Hepatic stellate cell (primary cell): ENCODE measurements around the gene ENGASE.
"Not testable (repeated sequence)": the region's sequence is repeated elsewhere in the genome, so short reads cannot be mapped to it uniquely, and the experiment has no call there.

Experiments used
- DNase-seq: peaks from one replicate; pipeline ENCODE4 v3.0.0; 2011; ENCODE audit warnings: low spot score

ENGASE gene, protein sequence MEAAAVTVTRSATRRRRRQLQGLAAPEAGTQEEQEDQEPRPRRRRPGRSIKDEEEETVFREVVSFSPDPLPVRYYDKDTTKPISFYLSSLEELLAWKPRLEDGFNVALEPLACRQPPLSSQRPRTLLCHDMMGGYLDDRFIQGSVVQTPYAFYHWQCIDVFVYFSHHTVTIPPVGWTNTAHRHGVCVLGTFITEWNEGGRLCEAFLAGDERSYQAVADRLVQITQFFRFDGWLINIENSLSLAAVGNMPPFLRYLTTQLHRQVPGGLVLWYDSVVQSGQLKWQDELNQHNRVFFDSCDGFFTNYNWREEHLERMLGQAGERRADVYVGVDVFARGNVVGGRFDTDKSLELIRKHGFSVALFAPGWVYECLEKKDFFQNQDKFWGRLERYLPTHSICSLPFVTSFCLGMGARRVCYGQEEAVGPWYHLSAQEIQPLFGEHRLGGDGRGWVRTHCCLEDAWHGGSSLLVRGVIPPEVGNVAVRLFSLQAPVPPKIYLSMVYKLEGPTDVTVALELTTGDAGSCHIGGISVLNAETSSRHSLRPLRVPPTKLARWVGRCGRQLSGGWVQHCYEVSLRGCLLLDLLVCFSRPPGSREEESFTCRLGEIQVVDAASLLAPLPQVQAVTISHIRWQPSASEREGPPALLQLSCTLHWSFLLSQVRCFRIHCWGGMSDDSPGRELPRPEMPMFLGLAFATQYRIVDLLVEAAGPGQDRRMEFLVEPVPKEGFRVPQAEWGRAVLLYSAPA

DNA sequence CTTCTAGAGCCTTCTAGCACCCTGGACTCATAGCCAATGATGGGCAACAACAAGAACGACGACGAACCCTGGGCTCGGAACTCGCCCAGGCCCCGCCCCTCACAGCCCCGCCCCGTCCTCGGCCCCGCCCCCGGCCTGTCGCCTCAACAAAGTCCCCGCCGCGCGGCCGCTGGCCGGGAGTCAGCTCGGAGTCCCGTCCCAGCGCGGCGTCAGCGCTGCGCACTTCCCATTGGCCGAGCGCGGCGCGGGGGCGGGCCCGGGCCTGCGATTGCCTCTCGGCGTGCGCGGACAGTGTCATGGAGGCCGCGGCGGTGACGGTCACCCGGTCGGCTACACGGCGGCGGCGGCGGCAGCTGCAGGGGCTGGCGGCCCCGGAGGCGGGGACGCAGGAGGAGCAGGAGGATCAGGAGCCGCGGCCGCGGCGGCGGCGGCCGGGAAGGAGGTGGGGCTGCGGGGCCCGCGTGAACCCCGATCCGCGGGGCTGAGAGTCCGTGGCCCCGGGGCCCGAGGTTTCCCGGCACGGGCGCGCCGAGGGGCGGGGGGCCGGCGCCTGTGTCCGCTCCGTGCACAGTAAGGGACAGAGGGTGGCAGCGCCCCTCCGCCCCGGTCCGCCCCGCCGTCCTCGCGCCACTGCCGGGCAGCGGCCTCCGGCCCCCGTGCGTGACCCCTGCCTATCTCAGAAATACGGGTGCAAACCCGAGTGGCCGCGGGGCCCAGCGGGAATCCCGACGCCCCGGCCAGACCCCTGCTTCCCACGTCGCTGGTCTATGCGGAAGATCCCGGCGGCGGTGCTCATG, at the start of gene ENGASE:
Gene ENGASE, plus strand, starts transcription at position 176 of the 797 bp plus-strand sequence. Its CDS starts 121 bp downstream, at position 297.
- DNase-seq: peak; percentile 98

- DNase-seq: peak; percentile 50
Observed at GRCh38 chr17:79024901-79025737, 49.5 kb upstream of the ENGASE start.

GRCh38 chr17:79026376-79027273, 48.0 kb upstream of the ENGASE start:
- DNase-seq: peak; percentile 86

GRCh38 chr17:79027274-79027924, 47.2 kb upstream of the ENGASE start:
- no peak for DNase-seq

GRCh38 chr17:79027925-79028491, 46.6 kb upstream of the ENGASE start:
- DNase-seq: peak; percentile 45

DNA sequence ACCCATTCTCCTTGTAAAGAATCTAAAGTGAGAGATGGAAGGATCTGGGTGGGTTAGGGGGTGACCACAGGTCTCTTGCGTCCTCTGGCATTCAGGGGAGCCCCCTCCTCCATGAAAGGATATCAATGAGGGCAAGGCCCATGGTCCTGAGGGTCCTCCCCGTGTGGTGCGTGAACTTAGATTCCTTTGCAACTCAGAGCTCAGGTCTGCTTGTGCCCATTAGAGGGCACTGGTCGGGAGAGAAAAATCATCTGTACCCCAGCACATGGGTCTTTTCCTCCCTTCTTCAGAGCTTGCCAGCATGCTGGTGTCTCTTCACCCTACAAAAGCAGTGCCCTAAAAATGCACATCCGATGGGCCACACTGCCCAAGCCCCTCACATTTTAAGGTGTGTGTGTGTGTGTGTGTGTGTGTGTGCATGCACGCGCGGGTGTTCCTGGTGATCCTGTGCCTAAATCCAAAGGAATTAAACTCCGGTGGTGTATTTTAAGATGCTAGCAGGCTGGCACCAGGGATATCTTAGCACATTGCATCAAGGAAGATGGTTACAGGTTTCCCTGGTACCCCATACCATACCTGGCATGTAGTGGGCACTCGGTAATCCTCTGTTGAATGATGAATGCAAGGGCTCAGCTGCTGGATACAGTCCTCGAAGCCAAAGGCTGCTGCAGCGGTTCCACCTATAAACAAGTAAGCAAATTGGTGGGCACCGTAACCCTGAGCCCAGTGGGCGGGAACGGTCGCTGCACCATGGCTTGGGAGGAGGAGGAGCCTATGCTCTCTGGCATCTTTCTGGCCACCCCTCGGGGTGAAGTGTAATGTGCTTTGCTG, 45.9 kb upstream of the ENGASE start:
- no peak for DNase-seq

DNA sequence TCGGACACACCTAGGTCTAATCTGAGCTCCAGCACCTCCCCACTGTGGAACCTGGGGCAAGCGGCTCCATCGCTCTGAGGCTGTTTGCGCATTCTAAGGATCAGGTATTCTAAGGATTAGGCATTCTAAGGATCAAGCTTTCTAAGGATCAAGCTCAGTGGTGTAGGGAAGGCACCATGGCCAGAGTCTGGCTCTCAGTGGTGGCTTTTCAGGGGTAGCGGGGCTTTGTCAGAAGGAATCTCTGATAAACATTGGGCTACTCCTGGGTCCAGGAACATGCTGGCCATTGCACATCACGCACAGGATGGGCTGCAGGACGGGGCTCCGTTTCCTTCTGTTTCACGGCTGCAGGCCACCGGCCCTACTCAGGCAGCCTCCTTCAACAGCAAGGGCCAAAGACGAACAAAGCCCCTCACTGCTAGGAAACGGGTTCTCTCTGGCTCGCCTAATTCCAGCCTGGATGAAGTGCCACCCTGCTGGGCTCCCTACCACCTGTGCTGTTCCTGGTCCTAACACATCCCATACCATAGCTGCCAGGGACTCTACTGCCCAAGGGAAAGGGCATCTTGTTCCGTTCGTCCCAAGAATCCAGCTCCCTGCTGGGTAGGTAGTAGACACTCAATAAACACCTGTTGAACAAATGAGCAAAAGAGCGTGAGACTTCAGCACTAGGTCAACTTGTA, 45.2 kb upstream of the ENGASE start:
- no peak for DNase-seq

GRCh38 chr17:79030636-79031035, 44.0 kb upstream of the ENGASE start:
- not testable (repeated sequence) for DNase-seq

GRCh38 chr17:79031996-79032875, 42.4 kb upstream of the ENGASE start:
- no peak for DNase-seq

- DNase-seq: no peak
Observed at GRCh38 chr17:79033046-79033616, 41.5 kb upstream of the ENGASE start.

DNA sequence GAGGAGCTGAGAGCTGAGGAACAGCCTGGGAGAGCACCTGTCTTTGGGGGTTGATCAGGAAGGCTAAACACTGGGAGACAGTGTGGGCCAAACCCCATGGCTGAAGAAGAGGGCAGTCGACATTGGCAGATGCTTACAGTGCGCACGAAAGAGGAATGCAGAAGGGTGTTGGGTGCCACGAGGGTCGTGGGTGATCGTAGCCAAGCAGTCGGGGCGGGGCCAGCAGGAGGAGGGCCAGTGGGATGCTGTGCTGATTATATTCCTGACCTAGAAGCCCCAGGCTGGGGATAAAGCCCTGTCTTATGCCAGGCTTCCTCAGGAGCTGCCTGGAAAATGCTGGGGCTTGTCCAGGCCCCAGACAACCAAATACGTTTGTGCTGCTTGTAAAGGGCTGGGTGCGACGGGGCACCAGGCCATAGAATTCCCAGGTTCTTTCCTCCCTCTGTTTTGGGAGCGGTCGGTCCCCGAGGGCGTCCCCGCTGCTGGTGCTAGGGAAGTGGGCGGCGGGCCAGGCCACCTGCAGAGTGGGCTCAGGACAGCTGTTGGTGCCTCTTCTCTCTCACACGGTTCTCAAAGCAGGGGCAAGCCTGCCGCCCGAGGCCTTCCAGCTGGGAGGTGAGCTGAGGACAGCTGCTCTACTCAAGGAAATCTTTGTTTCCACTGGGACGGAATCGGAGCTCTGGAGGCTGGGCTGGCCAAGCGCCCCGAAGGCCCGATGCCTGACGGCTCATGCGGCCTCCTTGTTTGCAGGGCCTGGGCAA, 40.7 kb upstream of the ENGASE start:
- no peak for DNase-seq

- no peak for DNase-seq
Observed at GRCh38 chr17:79034931-79035485, 39.6 kb upstream of the ENGASE start.

DNA sequence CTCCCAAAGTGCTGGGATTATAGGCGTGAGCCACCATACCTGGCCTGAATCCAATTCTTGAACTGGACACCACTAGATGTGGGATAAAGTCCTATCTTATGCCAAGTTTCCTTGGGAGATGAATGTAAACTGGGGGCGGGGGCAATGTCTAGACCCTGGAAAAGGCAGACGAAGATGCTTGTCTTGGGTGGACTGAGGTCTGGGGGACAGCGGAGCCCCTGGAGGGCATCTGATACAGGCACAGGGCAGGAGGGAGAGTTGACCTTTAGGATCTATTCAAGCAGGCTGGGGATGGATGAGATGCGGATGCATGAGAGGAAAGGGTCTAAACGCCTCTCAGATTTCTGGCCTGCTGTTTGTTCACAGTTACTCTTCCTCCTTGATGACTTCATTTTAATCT, 38.9 kb upstream of the ENGASE start:
- no peak for DNase-seq

- DNase-seq: no peak
Observed at GRCh38 chr17:79036181-79036580, 38.4 kb upstream of the ENGASE start.

- DNase-seq: peak; percentile 93
Observed at GRCh38 chr17:79036596-79036995, 38.0 kb upstream of the ENGASE start.
